ENCODE data around the gene MARK1. TPM values are rescaled to one million over a fixed set of nuclear protein-coding genes. Genes with fewer than 3 reads are reported as not detected.

Gene MARK1
- total RNA-seq, 4 donors from 2014 or later, result 2.2 to 5.3 (median 3.7) TPM

GRCh38 chr1:220504329-220504728, 23.6 kb upstream of the MARK1 start:
- intact Hi-C loops (cut with DNase I; ENCODE audit: low total_unique reads), result no loop called here
- WGBS, 2 donors, result 65% methylated on average over 5 of the region's 5 CpGs
- TF ChIP-seq POLR2A (IDR thresholded peaks at IDR 0.05) (no peak), CTCF (IDR thresholded peaks at IDR 0.05) (no peak)
- DNase-seq (ENCODE audit: low spot score in 2 of 2), result no peak
- H3K4me3 ChIP-seq (ENCODE audit: low read depth, poor library complexity, severe bottlenecking), result no peak overlapping the region

- WGBS, 2 donors, result 74 to 75% methylated on average over 5 of the region's 5 CpGs
- no peak for DNase-seq (ENCODE audit: low spot score in 2 of 2)
- no peak overlapping the region for H3K4me3 ChIP-seq (ENCODE audit: low read depth, poor library complexity, severe bottlenecking)
- TF ChIP-seq POLR2A (IDR thresholded peaks at IDR 0.05) (no peak), CTCF (IDR thresholded peaks at IDR 0.05) (no peak)
- intact Hi-C loops (cut with DNase I; ENCODE audit: low total_unique reads), result no loop called here
Observed at GRCh38 chr1:220507085-220507484, 20.9 kb upstream of the MARK1 start.

- H3K4me3 ChIP-seq (ENCODE audit: low read depth, poor library complexity, severe bottlenecking), result no peak overlapping the region
- WGBS, 2 donors, result 57 to 58% methylated on average over 4 of the region's 4 CpGs
- TF ChIP-seq POLR2A (IDR thresholded peaks at IDR 0.05), result no peak
- no peak for TF ChIP-seq CTCF (IDR thresholded peaks at IDR 0.05)
- no peak for DNase-seq (ENCODE audit: low spot score in 2 of 2)
- intact Hi-C loops (cut with DNase I; ENCODE audit: low total_unique reads), result no loop called here
Observed at GRCh38 chr1:220511179-220511578, 16.8 kb upstream of the MARK1 start.

- no peak overlapping the region for H3K4me3 ChIP-seq (ENCODE audit: low read depth, poor library complexity, severe bottlenecking)
- WGBS, 2 donors, result 64% methylated on average over 4 of the region's 4 CpGs
- intact Hi-C loops (cut with DNase I; ENCODE audit: low total_unique reads), result no loop called here
- TF ChIP-seq POLR2A (IDR thresholded peaks at IDR 0.05) (no peak), CTCF (IDR thresholded peaks at IDR 0.05) (no peak)
- no peak for DNase-seq (ENCODE audit: low spot score in 2 of 2)
Observed at GRCh38 chr1:220511785-220512184, 16.2 kb upstream of the MARK1 start.

GRCh38 chr1:220513834-220514233, 14.1 kb upstream of the MARK1 start:
- intact Hi-C loops (cut with DNase I; ENCODE audit: low total_unique reads), result no loop called here
- DNase-seq (ENCODE audit: low spot score in 2 of 2), result no peak
- H3K4me3 ChIP-seq (ENCODE audit: low read depth, poor library complexity, severe bottlenecking), result no peak overlapping the region
- 63 to 70% methylated on average over 4 of the region's 4 CpGs for WGBS, 2 donors
- TF ChIP-seq CTCF (IDR thresholded peaks at IDR 0.05), result no peak
- TF ChIP-seq POLR2A (IDR thresholded peaks at IDR 0.05), result no peak

- 74 to 77% methylated on average over 2 of the region's 2 CpGs for WGBS, 2 donors
- TF ChIP-seq POLR2A (IDR thresholded peaks at IDR 0.05) (no peak), CTCF (IDR thresholded peaks at IDR 0.05) (no peak)
- no peak overlapping the region for H3K4me3 ChIP-seq (ENCODE audit: low read depth, poor library complexity, severe bottlenecking)
- no peak for DNase-seq (ENCODE audit: low spot score in 2 of 2)
- intact Hi-C loops (cut with DNase I; ENCODE audit: low total_unique reads), result no loop called here
Observed at GRCh38 chr1:220514256-220514655, 13.7 kb upstream of the MARK1 start.
